Middle frontal gyrus (tissue), 1 donor: ENCODE data around the gene TAT.

Experiments used
- DNase-seq: peaks from one replicate; pipeline ENCODE4 v3.0.0-alpha.2; 2015; ENCODE audit warnings: low spot score; ENCODE audit errors: extremely low spot score

The TAT gene

GRCh38 chr16:71547168-71547567 lies 29.7 kb downstream of the TAT start:
- DNase-seq: no peak

GRCh38 chr16:71542377-71542776 lies 34.5 kb downstream of the TAT start:
- DNase-seq: no peak

- DNase-seq: no peak
Observed at GRCh38 chr16:71537643-71538042, 39.2 kb downstream of the TAT start.

GRCh38 chr16:71536752-71537499 lies 40.0 kb downstream of the TAT start:
- DNase-seq: no peak

- DNase-seq: no peak
Observed at GRCh38 chr16:71532366-71532765, 44.5 kb downstream of the TAT start.

- DNase-seq: no peak
Observed at GRCh38 chr16:71528863-71529262, 48.0 kb downstream of the TAT start.

- no peak for DNase-seq
Observed at GRCh38 chr16:71528257-71528656, 48.6 kb downstream of the TAT start.

GRCh38 chr16:71526111-71526631 lies 50.7 kb downstream of the TAT start, which contains the start of gene CHST4:
Gene CHST4 (plus strand): TSS chr16:71526426. CDS start chr16:71536678, 10,252 bp downstream.
- DNase-seq: no peak

GRCh38 chr16:71524566-71525553 lies 52.0 kb downstream of the TAT start:
- no peak for DNase-seq

- DNase-seq: no peak
Observed at GRCh38 chr16:71520550-71520949, 56.3 kb downstream of the TAT start.
